Breast epithelium (tissue), 4 donors: Measurements from ENCODE around the gene SLC25A21. TPM values are rescaled to one million over a fixed set of nuclear protein-coding genes. Genes with fewer than 3 reads are reported as not detected.

ENCODE experiments used
- DNase-seq, 2 donors: peaks; one replicate each; pipeline ENCODE4 v3.0.0-alpha.2; 2019; ENCODE audit warnings: low spot score in 2 of 2
- H3K27ac ChIP-seq, 2 donors: fragments of 200-600 bp; sonication (generic) in 1 of 2; one replicate each; pipeline ENCODE4 v1.5.1; 2016 to 2019; ENCODE audit warnings: mild to moderate bottlenecking in 1 of 2
- H3K27me3 ChIP-seq, 2 donors: fragments of 200-600 bp; sonication (generic) in 1 of 2; one replicate each; pipeline versions ENCODE4 v1.5.1 to v1.6.0; 2017 to 2019; ENCODE audit warnings: control low read depth in 1 of 2, mild to moderate bottlenecking in 1 of 2
- H3K36me3 ChIP-seq: fragments of 200-600 bp; one replicate; pipeline ENCODE4 v1.5.1; 2019
- H3K4me1 ChIP-seq, 2 donors: fragments of 200-600 bp; sonication (generic); one replicate each; pipeline ENCODE4 v1.5.1; 2016 to 2019; ENCODE audit warnings: control low read depth in 1 of 2
- H3K4me3 ChIP-seq, 3 donors: fragments of 200-600 bp; sonication (generic); 1 replicate in 2 of 3; 2 replicates in 1 of 3; pipeline ENCODE4 v1.5.1; 2016 to 2019; ENCODE audit warnings: mild to moderate bottlenecking in 3 of 3, moderate library complexity in 2 of 3
- H3K9me3 ChIP-seq, 2 donors: fragments of 200-600 bp; sonication (generic) in 1 of 2; one replicate each; pipeline ENCODE4 v1.5.1; 2016 to 2019; ENCODE audit warnings: control low read depth in 1 of 2
- POLR2A ChIP-seq: fragments of 450-650 bp; IDR thresholded peaks from one replicate; pipeline ENCODE4 v1.6.1; 2016; ENCODE audit warnings: antibody characterized with exemption, mild to moderate bottlenecking, moderate library complexity
- POLR2AphosphoS5 ChIP-seq, 3 donors: sonication (generic); formaldehyde crosslinking; IDR thresholded peaks; one replicate each; pipeline ENCODE4 v1.6.1; 2017; ENCODE audit warnings: antibody characterized with exemption in 3 of 3
- intact Hi-C: fragments of 100-400 bp; cut with DNase I; formaldehyde crosslinking; loops from one replicate; pipeline ENCODE4 v1.15.1; 2023; ENCODE audit warnings: low total_unique reads
- total RNA-seq, 3 donors: library from RNA; depleted of rRNA; stranded (reverse); fragments of >200 nt; gene quantifications; one replicate each; pipeline ENCODE4 v1.1.0, GENCODE V29; 2016
- TF ChIP-seq, protein P1 (sequence below), 3 donors: fragments of 450-650 bp; IDR thresholded peaks; one replicate each; pipeline ENCODE4 v1.5.1; 2016 to 2017; ENCODE audit warnings: antibody characterized with exemption in 3 of 3, mild to moderate bottlenecking in 3 of 3, moderate library complexity in 3 of 3

SLC25A21 gene
- total RNA-seq, 3 donors from 2014 or later: 0.66 to 2.3 (median 1.6) TPM

DNA sequence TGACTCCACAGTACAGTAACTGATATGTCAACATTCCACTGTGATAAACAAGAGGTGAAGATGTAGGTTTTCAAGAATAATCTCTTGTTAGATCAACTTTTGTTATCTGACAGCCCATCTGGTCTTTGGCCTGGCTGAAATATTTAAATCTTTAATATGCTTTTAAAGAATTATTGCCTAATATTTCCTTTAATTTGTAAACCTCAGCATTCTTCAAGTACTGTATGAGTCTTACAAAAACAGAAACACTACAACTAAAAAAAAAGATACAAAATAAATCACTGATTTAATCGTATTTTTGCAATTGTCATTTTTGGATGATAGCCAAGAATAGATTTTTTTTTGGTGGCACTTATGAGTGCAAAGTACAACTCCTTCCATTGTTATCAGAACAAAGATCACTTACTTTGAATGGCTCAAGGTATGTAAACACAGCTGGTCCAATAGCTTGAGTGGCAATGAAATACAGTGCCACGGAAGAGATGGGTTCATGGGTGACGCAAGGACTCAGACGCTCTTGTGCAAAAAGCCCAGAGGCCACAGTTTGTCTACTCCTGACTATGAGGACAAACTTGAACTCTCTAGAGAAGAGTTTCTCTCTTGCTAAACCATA, 401.3 kb downstream of the SLC25A21 start:
- no peaks in the 10 kb centered on the region for H3K36me3 ChIP-seq
- H3K4me3 ChIP-seq: no peak overlapping the region
- H3K4me1 ChIP-seq: no peaks in the 10 kb centered on the region
- no peaks in the 10 kb centered on the region for H3K9me3 ChIP-seq
- H3K27me3 ChIP-seq: no peaks in the 10 kb centered on the region
- no peak for DNase-seq
- intact Hi-C loops: no loop called here
- H3K27ac ChIP-seq: no peak overlapping the region
- TF ChIP-seq POLR2AphosphoS5 (IDR thresholded peaks at IDR 0.05): no peak
- no peak for TF ChIP-seq POLR2A
- TF ChIP-seq, protein P1, sequence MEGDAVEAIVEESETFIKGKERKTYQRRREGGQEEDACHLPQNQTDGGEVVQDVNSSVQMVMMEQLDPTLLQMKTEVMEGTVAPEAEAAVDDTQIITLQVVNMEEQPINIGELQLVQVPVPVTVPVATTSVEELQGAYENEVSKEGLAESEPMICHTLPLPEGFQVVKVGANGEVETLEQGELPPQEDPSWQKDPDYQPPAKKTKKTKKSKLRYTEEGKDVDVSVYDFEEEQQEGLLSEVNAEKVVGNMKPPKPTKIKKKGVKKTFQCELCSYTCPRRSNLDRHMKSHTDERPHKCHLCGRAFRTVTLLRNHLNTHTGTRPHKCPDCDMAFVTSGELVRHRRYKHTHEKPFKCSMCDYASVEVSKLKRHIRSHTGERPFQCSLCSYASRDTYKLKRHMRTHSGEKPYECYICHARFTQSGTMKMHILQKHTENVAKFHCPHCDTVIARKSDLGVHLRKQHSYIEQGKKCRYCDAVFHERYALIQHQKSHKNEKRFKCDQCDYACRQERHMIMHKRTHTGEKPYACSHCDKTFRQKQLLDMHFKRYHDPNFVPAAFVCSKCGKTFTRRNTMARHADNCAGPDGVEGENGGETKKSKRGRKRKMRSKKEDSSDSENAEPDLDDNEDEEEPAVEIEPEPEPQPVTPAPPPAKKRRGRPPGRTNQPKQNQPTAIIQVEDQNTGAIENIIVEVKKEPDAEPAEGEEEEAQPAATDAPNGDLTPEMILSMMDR (IDR thresholded peaks at IDR 0.05): no peak

GRCh38 chr14:36768638-36769337, 403.6 kb downstream of the SLC25A21 start:
- Histone ChIP-seq H3K27me3 (no peaks in the 10 kb centered on the region), H3K4me1 (no peaks in the 10 kb centered on the region), H3K27ac (no peak overlapping the region), H3K9me3 (no peaks in the 10 kb centered on the region), H3K36me3 (no peaks in the 10 kb centered on the region), H3K4me3 (no peak overlapping the region)
- intact Hi-C loops: no loop called here
- no peak for DNase-seq
- TF ChIP-seq, protein P1 (IDR thresholded peaks at IDR 0.05): no peak
- TF ChIP-seq POLR2AphosphoS5 (IDR thresholded peaks at IDR 0.05) (no peak), POLR2A (no peak)

DNA sequence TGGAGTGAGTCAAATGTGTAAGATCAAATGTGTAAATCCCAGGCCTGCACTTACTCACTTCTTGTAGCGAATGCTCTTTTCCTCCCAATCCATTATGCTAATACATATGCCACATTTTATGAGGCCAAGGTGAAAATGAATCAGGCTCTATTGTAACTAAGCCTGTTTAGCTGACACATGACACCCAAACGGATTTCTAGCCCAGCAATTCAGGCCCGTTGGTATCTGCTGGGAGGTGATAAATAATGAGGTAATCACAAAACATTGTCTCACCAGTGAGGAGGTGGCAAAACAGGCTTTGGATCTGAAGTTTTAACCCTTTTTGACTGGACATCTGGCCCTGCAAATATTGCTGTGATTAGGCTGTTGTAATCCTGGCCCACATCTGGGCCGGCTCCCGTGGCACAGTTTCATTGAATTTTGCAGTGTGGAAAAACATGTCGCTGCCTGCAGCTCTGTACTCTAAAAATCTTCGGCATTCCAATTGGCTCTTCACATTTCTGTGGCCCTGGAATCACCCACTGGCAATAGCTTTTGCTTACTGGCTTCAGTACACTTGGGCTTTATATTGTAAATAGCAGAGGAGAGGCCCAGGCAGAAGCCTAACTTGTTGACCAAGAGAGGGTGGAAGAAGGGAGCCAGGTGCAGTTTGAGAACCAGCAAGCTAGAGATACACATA, 404.7 kb downstream of the SLC25A21 start:
- Histone ChIP-seq H3K36me3 (no peaks in the 10 kb centered on the region), H3K27ac (no peak overlapping the region), H3K4me3 (no peak overlapping the region), H3K9me3 (no peaks in the 10 kb centered on the region), H3K27me3 (no peaks in the 10 kb centered on the region), H3K4me1 (no peaks in the 10 kb centered on the region)
- TF ChIP-seq, protein P1 (IDR thresholded peaks at IDR 0.05): no peak
- TF ChIP-seq POLR2AphosphoS5 (IDR thresholded peaks at IDR 0.05) (no peak), POLR2A (no peak)
- intact Hi-C loops: no loop called here
- peak in 1 of 2 donors; percentile 27 for DNase-seq

- Histone ChIP-seq H3K4me3 (no peak overlapping the region), H3K36me3 (no peaks in the 10 kb centered on the region), H3K27me3 (no peaks in the 10 kb centered on the region), H3K27ac (no peak overlapping the region), H3K9me3 (no peaks in the 10 kb centered on the region), H3K4me1 (no peaks in the 10 kb centered on the region)
- intact Hi-C loops: no loop called here
- no peak for TF ChIP-seq POLR2A
- no peak for TF ChIP-seq POLR2AphosphoS5 (IDR thresholded peaks at IDR 0.05)
- TF ChIP-seq, protein P1 (IDR thresholded peaks at IDR 0.05): no peak
- no peak for DNase-seq
Measured at GRCh38 chr14:36766974-36767373, 405.4 kb downstream of the SLC25A21 start.
